Neutrophil (primary cell): ENCODE data around the gene C9orf50.
A peak's percentile ranks its signal among the peaks of the same experiment; 100 is the strongest.

Experiments
- H3K27ac ChIP-seq: fragments of 200-600 bp; sonication (generic); 2 replicates; pipeline ENCODE4 v1.5.1; 2016; ENCODE audit warnings: mild to moderate bottlenecking, moderate library complexity
- H3K27me3 ChIP-seq: fragments of 200-600 bp; sonication (generic); 2 replicates; pipeline ENCODE4 v1.6.0; 2016; ENCODE audit warnings: mild to moderate bottlenecking
- H3K36me3 ChIP-seq: fragments of 200-600 bp; sonication (generic); 2 replicates; pipeline ENCODE4 v1.5.1; 2017
- H3K4me1 ChIP-seq, 2 experiments: fragments of 200-600 bp in 1 of 2; sonication (generic) in 1 of 2; 1 replicate in 1 of 2; 2 replicates in 1 of 2; pipeline versions ENCODE4 v1.5.1 to v1.6.1; 2013 to 2016; ENCODE audit warnings: low read depth in 1 of 2, low read length in 1 of 2, mild to moderate bottlenecking in 1 of 2, moderate library complexity in 1 of 2; ENCODE audit not compliant: control insufficient read depth in 1 of 2, insufficient read depth in 1 of 2
- H3K4me3 ChIP-seq, 2 experiments: fragments of 200-600 bp in 1 of 2; sonication (generic) in 1 of 2; 1 replicate in 1 of 2; 2 replicates in 1 of 2; pipeline ENCODE4 v1.5.1; 2013 to 2016; ENCODE audit warnings: low read depth in 1 of 2, low read length in 1 of 2, mild to moderate bottlenecking in 1 of 2, moderate library complexity in 1 of 2
- H3K9me3 ChIP-seq: fragments of 200-600 bp; sonication (generic); 2 replicates; pipeline ENCODE4 v1.5.1; 2016
- CTCF ChIP-seq: fragments of 200-600 bp; sonication (generic); IDR thresholded peaks from 2 replicates; pipeline ENCODE4 v1.5.1; 2016; ENCODE audit warnings: antibody characterized with exemption

Gene C9orf50

GRCh38 chr9:129586245-129586644, 34.7 kb downstream of the C9orf50 start:
- no peak overlapping the region for H3K4me3 ChIP-seq
- no peaks in the 10 kb centered on the region for H3K27me3 ChIP-seq
- TF ChIP-seq CTCF, result no peak
- no peak overlapping the region for H3K27ac ChIP-seq
- H3K4me1 ChIP-seq, result peaks cover 9 to 11% of the 10 kb centered on the region in 2 experiments
- no peaks in the 10 kb centered on the region for H3K36me3 ChIP-seq
- no peaks in the 10 kb centered on the region for H3K9me3 ChIP-seq

- Histone ChIP-seq H3K4me1 (peaks cover 9 to 11% of the 10 kb centered on the region in 2 experiments), H3K27ac (no peak overlapping the region), H3K4me3 (no peak overlapping the region), H3K27me3 (no peaks in the 10 kb centered on the region), H3K9me3 (no peaks in the 10 kb centered on the region), H3K36me3 (no peaks in the 10 kb centered on the region)
- no peak for TF ChIP-seq CTCF
Observed at GRCh38 chr9:129585352-129585751, 35.5 kb downstream of the C9orf50 start.

GRCh38 chr9:129584136-129584535, 36.8 kb downstream of the C9orf50 start:
- H3K4me3 ChIP-seq, result no peak overlapping the region
- H3K4me1 ChIP-seq, result peaks cover 11 to 15% of the 10 kb centered on the region in 2 experiments
- TF ChIP-seq CTCF, result no peak

GRCh38 chr9:129583308-129584038, 37.4 kb downstream of the C9orf50 start:
- no peaks in the 10 kb centered on the region for H3K27me3 ChIP-seq
- no peak for TF ChIP-seq CTCF
- H3K9me3 ChIP-seq, result no peaks in the 10 kb centered on the region
- H3K36me3 ChIP-seq, result no peaks in the 10 kb centered on the region
- H3K4me3 ChIP-seq, result no peak overlapping the region
- no peak overlapping the region for H3K27ac ChIP-seq
- peaks cover 11 to 15% of the 10 kb centered on the region in 2 experiments for H3K4me1 ChIP-seq

More at GRCh38 chr9:129584136-129584535, 36.8 kb downstream of the C9orf50 start:
- no peaks in the 10 kb centered on the region for H3K36me3 ChIP-seq
- no peaks in the 10 kb centered on the region for H3K9me3 ChIP-seq
- H3K27ac ChIP-seq, result peak overlapping the region; percentile 50
- no peaks in the 10 kb centered on the region for H3K27me3 ChIP-seq

GRCh38 chr9:129582855-129583254, 38.0 kb downstream of the C9orf50 start:
- Histone ChIP-seq H3K9me3 (no peaks in the 10 kb centered on the region), H3K36me3 (no peaks in the 10 kb centered on the region), H3K4me1 (peaks cover 11 to 15% of the 10 kb centered on the region in 2 experiments), H3K27ac (no peak overlapping the region), H3K4me3 (no peak overlapping the region), H3K27me3 (no peaks in the 10 kb centered on the region)
- no peak for TF ChIP-seq CTCF
